Nephron progenitor cell (in vitro differentiated cells): Measurements from ENCODE around the gene ZFTA.

Experiments used
- DNase-seq: peaks from one replicate; pipeline ENCODE4 v3.0.0; 2021
- H3K27ac Mint-ChIP-seq: 2 replicates; pipeline ENCODE4 v1.8.0; 2021; ENCODE audit warnings: mild to moderate bottlenecking, moderate library complexity, mixed read lengths
- H3K27me3 Mint-ChIP-seq: 2 replicates; pipeline ENCODE4 v1.8.0; 2021; ENCODE audit warnings: mild to moderate bottlenecking, low read depth, mixed read lengths; ENCODE audit not compliant: poor library complexity
- H3K36me3 Mint-ChIP-seq: 2 replicates; pipeline ENCODE4 v1.8.0; 2021; ENCODE audit warnings: low read depth, mixed read lengths
- H3K4me1 Mint-ChIP-seq: 2 replicates; pipeline ENCODE4 v1.8.0; 2021; ENCODE audit warnings: mixed read lengths
- H3K4me3 Mint-ChIP-seq: 2 replicates; pipeline ENCODE4 v1.8.0; 2021; ENCODE audit warnings: mild to moderate bottlenecking, moderate library complexity, mixed read lengths
- H3K9me3 Mint-ChIP-seq: 2 replicates; pipeline ENCODE4 v1.8.0; 2021; ENCODE audit warnings: mild to moderate bottlenecking, moderate library complexity, mixed read lengths
- CTCF ChIP-seq: fragments of 200-600 bp; sonication (generic); IDR thresholded peaks from 2 replicates; pipeline ENCODE4 v1.5.0; 2021; ENCODE audit warnings: antibody characterized with exemption

The ZFTA gene

GRCh38 chr11:63736864-63737263 is 31.7 kb downstream of the ZFTA start:
- Mint-ChIP-seq H3K4me3 (no peak overlapping the region), H3K27ac (no peak overlapping the region)

GRCh38 chr11:63729326-63729725 is 39.2 kb downstream of the ZFTA start:
- Mint-ChIP-seq H3K4me3 (no peak overlapping the region), H3K36me3 (peaks cover 5% of the 10 kb centered on the region), H3K9me3 (no peaks in the 10 kb centered on the region), H3K4me1 (no peaks in the 10 kb centered on the region), H3K27me3 (no peaks in the 10 kb centered on the region), H3K27ac (no peak overlapping the region)
- no peak for DNase-seq
- no peak for TF ChIP-seq CTCF

More at GRCh38 chr11:63736864-63737263, 31.7 kb downstream of the ZFTA start:
- TF ChIP-seq CTCF = no peak
- no peak for DNase-seq
- H3K27me3 Mint-ChIP-seq = no peaks in the 10 kb centered on the region
- H3K9me3 Mint-ChIP-seq = no peaks in the 10 kb centered on the region
- peaks cover 4% of the 10 kb centered on the region for H3K4me1 Mint-ChIP-seq
- H3K36me3 Mint-ChIP-seq = peaks cover 5% of the 10 kb centered on the region

- Mint-ChIP-seq H3K4me3 (no peak overlapping the region), H3K4me1 (no peaks in the 10 kb centered on the region), H3K9me3 (no peaks in the 10 kb centered on the region), H3K27me3 (no peaks in the 10 kb centered on the region), H3K27ac (no peak overlapping the region), H3K36me3 (no peaks in the 10 kb centered on the region)
- no peak for DNase-seq
- no peak for TF ChIP-seq CTCF
Measured at GRCh38 chr11:63720611-63721010, 48.0 kb downstream of the ZFTA start.

GRCh38 chr11:63719987-63720386 is 48.6 kb downstream of the ZFTA start:
- Mint-ChIP-seq H3K4me3 (no peak overlapping the region), H3K27ac (no peak overlapping the region)
- TF ChIP-seq CTCF = no peak

GRCh38 chr11:63719001-63719400 is 49.6 kb downstream of the ZFTA start:
- no peak for DNase-seq
- no peaks in the 10 kb centered on the region for H3K4me1 Mint-ChIP-seq
- TF ChIP-seq CTCF = no peak
- H3K4me3 Mint-ChIP-seq = no peak overlapping the region
- no peak overlapping the region for H3K27ac Mint-ChIP-seq
- H3K9me3 Mint-ChIP-seq = no peaks in the 10 kb centered on the region
- H3K36me3 Mint-ChIP-seq = no peaks in the 10 kb centered on the region
- H3K27me3 Mint-ChIP-seq = no peaks in the 10 kb centered on the region

More at GRCh38 chr11:63719987-63720386, 48.6 kb downstream of the ZFTA start:
- H3K4me1 Mint-ChIP-seq = no peaks in the 10 kb centered on the region
- DNase-seq = no peak
- no peaks in the 10 kb centered on the region for H3K27me3 Mint-ChIP-seq
- H3K36me3 Mint-ChIP-seq = no peaks in the 10 kb centered on the region
- no peaks in the 10 kb centered on the region for H3K9me3 Mint-ChIP-seq
